Measurements from ENCODE around the gene PTPRH. TPM values are rescaled to one million over a fixed set of nuclear protein-coding genes. Genes with fewer than 3 reads are reported as not detected.

The PTPRH gene
- total and polyA plus RNA-seq, 8 donors, result 5.1 to 15.3 (median 8.1) TPM

DNA sequence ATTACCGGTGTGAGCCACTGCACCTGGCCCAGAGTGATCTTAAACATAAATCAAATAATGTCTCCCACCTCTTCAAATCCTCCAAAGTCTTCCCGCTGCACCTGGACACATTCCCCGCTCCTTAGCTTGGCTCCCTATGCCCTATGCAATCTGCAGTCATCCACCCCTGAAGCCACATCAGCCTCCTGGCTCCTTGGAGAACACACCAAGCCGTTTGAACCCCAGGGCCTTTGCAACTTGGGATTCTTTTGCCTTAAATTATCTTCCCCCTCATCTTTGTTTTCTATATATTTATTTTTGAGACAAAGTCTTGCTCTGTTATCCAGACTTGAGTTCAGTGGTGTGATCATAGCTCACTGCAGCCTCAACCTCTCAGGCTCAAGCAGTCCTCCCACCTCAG lies 40.2 kb downstream of the PTPRH start:
- H3K4me1 ChIP-seq, result peaks cover 0 to 2% (median 0%) of the 10 kb centered on the region in 3 donors
- FAIRE-seq (no peak), DNase-seq (no peak), ATAC-seq (no peak)
- H3K27ac ChIP-seq, result no peak overlapping the region
- H3K27me3 ChIP-seq, result peaks cover 0 to 18% (median 0%) of the 10 kb centered on the region in 4 donors
- no peaks in the 10 kb centered on the region for H3K36me3 ChIP-seq
- H3K4me3 ChIP-seq, result no peak overlapping the region
- intact Hi-C loops (cut with DNase I), result no loop called here
- 43% methylated on average over 4 of the region's 4 CpGs for WGBS, 2 donors
- no peaks in the 10 kb centered on the region for H3K9me3 ChIP-seq
- TF ChIP-seq, protein P1, sequence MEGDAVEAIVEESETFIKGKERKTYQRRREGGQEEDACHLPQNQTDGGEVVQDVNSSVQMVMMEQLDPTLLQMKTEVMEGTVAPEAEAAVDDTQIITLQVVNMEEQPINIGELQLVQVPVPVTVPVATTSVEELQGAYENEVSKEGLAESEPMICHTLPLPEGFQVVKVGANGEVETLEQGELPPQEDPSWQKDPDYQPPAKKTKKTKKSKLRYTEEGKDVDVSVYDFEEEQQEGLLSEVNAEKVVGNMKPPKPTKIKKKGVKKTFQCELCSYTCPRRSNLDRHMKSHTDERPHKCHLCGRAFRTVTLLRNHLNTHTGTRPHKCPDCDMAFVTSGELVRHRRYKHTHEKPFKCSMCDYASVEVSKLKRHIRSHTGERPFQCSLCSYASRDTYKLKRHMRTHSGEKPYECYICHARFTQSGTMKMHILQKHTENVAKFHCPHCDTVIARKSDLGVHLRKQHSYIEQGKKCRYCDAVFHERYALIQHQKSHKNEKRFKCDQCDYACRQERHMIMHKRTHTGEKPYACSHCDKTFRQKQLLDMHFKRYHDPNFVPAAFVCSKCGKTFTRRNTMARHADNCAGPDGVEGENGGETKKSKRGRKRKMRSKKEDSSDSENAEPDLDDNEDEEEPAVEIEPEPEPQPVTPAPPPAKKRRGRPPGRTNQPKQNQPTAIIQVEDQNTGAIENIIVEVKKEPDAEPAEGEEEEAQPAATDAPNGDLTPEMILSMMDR (IDR thresholded peaks at IDR 0.05), result no peak

DNA sequence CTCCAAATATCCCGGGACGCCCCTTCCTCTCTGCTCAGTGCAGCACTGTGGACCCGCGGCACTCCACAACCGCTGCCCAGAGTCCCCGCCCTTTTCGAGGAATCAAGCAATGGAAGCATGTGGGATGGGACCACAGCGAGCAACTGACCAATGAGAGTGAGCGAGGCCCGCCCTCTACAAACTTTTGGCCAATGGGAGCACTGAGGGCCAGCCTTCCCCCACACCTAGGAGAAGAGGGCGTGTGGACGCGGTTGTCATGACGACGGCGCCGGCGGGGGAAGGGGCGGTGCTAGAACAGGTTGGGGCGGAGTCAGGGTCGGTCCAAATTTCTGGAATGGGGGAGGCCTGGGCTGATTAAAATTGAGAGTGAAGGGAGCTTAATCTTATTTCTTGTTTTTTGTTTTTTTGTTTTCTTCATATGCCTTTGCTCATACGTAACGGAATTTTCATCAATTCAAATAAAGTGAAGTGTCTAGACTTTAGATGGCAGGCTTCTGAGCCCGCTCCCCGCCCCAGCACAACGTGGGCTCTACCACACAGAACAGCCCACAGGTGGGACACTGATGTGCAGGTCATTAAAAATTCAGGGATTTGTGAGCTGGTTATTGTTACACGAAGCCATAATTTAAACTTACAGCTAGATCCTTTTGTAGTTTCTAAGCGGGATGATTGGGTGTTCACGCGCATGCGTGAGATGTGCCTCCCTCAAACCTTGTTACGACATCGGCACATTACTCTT lies 42.6 kb downstream of the PTPRH start, which contains the start of gene DNAAF3:
TSS of gene DNAAF3 (minus strand) at position 84 of the 739 bp plus-strand sequence. CDS start 200 bp downstream, outside the sequence.
- H3K4me3 ChIP-seq, result peak within 1 kb of the TSS; percentile 16 to 64 (median 37)
- ATAC-seq (peak; percentile 97 to 99 (median 98)), FAIRE-seq (no peak), DNase-seq (peak; percentile 97 to 100 (median 98))
- H3K27me3 ChIP-seq, result peaks cover 0 to 22% (median 6%) of the 10 kb centered on the region in 4 donors
- H3K4me1 ChIP-seq, result peaks cover 0 to 2% (median 0%) of the 10 kb centered on the region in 3 donors
- 1% methylated on average over 33 of the region's 33 CpGs for WGBS, 2 donors
- peak within 1 kb of the TSS; percentile 31 to 67 (median 46) for H3K27ac ChIP-seq
- H3K9me3 ChIP-seq, result no peaks in the 10 kb centered on the region
- intact Hi-C loops (cut with DNase I), result no loop called here
- no peaks in the 10 kb centered on the region for H3K36me3 ChIP-seq
- TF ChIP-seq, protein P1 (IDR thresholded peaks at IDR 0.05), result no peak

DNA sequence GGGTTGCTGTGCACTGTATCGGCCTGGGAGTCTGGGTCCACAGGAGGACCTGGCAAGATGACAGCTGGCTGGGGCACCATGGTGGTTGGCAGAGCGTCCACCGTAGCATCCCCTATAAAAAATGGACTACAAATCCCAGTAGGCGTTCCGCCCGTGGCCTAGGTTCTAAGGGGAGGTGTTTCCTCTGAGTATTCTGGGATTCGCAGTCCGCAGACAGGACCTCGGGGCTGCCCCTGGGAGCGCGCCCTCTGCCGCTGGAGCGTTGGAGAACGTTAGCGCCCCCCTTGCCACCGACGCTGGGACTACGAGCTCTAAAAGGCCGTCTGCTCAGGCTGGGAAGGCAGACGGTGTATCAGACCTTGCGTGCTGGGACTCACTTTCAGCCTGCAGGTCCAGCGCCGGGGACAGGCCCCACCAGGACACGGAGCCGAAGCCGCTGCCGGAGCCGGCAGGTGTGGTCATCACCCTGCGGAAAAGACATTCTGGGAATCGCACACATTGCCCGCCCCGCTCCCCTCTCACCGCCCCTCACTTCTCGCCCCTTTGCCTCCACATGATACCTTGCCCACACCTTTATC lies 43.3 kb downstream of the PTPRH start:
- TF ChIP-seq, protein P1 (IDR thresholded peaks at IDR 0.05), result peak in 1 of 4 donors; percentile 17
- ATAC-seq (peak; percentile 59 to 88 (median 80)), FAIRE-seq (no peak), DNase-seq (peak; percentile 53 to 88 (median 69))
- 1 to 2% methylated on average over 31 to 34 of the region's 34 CpGs for WGBS, 2 donors
- H3K4me3 ChIP-seq, result peak overlapping the region; percentile 16 to 64 (median 37)
- intact Hi-C loops (cut with DNase I), result no loop called here
- H3K27me3 ChIP-seq, result peaks cover 0 to 26% (median 6%) of the 10 kb centered on the region in 4 donors
- H3K4me1 ChIP-seq, result peaks cover 0 to 2% (median 0%) of the 10 kb centered on the region in 3 donors
- H3K27ac ChIP-seq, result peak overlapping the region in 1 of 4 donors; percentile 22
- no peaks in the 10 kb centered on the region for H3K9me3 ChIP-seq
- no peaks in the 10 kb centered on the region for H3K36me3 ChIP-seq

DNA sequence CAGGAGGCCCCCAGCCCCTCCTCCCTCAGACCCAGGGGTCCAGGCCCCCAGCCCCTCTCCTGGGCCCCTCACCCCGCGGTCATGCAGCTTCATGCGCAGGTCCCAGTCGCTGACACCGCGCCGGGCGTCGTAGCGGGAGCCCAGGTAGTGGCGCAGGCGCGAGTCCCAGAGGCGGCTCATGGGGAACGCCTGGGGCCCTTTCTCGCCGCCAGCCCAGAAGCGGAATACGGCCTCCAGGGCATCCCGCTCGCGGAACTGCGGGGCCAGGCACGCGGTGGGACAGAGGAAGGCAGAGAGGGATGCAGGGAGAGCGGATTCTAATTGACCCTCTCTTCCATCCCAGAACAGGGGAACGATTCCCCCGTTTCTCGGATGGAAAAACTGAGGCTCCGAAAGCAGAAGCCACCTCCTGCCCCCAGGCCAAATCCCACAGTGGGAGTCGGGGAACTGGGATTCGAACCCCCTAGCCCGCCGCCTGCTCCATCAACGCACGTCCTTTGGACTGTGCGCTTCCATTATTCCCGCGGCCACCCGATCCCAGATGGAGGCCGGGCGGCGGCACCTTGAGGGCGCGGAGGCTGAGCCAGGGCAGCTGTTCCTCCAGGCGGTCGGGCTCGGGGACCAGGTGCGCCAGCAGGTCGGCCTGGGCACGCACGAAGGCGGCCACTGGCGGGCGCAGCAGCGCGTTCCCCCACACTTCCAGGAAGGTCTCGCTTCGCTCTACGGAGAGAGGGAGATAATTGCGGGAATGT lies 47.6 kb downstream of the PTPRH start:
- DNase-seq (peak in 1 of 6 donors; percentile 75), ATAC-seq (no peak), FAIRE-seq (no peak)
- intact Hi-C loops (cut with DNase I), result no loop called here
- Histone ChIP-seq H3K4me3 (no peak overlapping the region), H3K27me3 (peaks cover 0 to 15% (median 6%) of the 10 kb centered on the region in 4 donors), H3K9me3 (no peaks in the 10 kb centered on the region), H3K36me3 (no peaks in the 10 kb centered on the region), H3K27ac (no peak overlapping the region), H3K4me1 (no peaks in the 10 kb centered on the region)
- TF ChIP-seq, protein P1 (IDR thresholded peaks at IDR 0.05), result no peak
- WGBS, 2 donors, result 17 to 18% methylated on average over 49 to 61 of the region's 61 CpGs

Measured in pancreas (tissue), 10 donors.